Measurements from ENCODE around the gene ZNF862. TPM values are rescaled to one million over a fixed set of nuclear protein-coding genes. Genes with fewer than 3 reads are reported as not detected.

ZNF862 gene
- 5.7 and 16.4 TPM in 2 replicates for total RNA-seq

GRCh38 chr7:149838224-149838991 is at the start of gene ZNF862:
Gene ZNF862 (plus strand): TSS chr7:149838375. CDS start chr7:149838612, 237 bp downstream.
- DNase-seq (ENCODE audit: low read depth), result peak; percentile 92

DNA sequence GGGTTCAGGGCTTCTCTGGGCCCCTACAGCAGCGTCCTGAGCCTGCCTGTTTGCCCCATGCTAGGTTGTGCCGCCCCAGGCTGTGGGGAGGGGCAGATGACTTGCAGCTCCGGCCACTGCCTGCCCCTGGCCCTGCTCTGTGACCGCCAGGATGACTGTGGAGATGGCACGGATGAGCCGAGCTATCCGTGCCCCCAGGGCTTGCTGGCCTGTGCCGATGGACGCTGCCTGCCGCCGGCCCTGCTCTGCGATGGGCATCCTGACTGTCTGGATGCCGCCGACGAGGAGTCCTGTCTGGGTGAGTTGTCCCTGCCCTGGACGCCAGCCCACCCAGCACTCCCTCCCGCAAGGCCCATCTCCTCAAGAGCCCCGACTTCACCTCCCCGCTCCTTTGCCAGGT is 49.1 kb upstream of the ZNF862 start:
- no peak for DNase-seq (ENCODE audit: low read depth)

DNA sequence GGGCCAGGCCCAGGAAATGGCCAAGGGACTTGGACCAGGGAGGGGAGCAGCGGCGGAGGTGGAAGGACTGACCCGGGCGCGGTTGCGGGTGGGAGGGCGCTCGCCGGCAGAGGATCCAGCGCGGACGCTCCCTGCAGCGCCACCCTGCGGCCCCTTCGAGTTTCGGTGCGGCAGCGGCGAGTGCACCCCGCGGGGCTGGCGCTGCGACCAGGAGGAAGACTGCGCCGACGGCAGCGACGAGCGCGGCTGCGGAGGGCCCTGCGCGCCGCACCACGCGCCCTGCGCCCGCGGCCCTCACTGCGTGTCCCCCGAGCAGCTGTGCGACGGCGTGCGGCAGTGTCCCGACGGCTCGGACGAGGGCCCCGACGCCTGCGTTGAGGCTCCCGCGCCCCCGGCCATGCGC is 48.0 kb upstream of the ZNF862 start:
- DNase-seq (ENCODE audit: low read depth), result no peak

DNA sequence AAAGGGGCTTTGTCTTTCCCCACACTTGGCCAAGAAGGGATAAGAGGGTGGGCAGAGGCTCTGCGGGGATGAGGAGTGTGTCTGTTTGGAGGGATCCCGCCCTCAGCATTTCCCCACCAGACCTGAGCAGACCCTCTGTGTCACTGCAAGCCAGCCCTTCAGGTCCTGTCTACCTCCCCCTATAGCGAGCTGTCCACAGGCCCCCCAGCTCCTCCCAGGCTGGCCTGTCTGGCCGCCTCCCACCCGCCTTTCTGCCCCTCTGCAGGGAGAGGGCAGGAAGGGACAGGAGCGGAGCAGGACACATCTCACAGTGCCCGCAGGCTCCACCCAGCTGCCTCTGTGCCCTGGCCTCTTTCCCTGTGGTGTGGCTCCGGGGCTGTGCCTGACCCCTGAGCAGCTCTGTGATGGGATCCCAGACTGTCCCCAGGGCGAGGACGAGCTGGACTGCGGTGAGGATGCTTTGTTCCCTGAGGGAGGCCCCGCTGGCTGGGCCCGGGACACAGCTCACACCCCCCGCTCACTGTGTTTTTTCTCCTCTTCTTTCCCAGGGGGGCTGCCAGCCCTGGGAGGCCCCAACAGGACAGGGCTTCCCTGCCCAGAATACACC is 47.3 kb upstream of the ZNF862 start:
- DNase-seq (ENCODE audit: low read depth), result no peak

DNA sequence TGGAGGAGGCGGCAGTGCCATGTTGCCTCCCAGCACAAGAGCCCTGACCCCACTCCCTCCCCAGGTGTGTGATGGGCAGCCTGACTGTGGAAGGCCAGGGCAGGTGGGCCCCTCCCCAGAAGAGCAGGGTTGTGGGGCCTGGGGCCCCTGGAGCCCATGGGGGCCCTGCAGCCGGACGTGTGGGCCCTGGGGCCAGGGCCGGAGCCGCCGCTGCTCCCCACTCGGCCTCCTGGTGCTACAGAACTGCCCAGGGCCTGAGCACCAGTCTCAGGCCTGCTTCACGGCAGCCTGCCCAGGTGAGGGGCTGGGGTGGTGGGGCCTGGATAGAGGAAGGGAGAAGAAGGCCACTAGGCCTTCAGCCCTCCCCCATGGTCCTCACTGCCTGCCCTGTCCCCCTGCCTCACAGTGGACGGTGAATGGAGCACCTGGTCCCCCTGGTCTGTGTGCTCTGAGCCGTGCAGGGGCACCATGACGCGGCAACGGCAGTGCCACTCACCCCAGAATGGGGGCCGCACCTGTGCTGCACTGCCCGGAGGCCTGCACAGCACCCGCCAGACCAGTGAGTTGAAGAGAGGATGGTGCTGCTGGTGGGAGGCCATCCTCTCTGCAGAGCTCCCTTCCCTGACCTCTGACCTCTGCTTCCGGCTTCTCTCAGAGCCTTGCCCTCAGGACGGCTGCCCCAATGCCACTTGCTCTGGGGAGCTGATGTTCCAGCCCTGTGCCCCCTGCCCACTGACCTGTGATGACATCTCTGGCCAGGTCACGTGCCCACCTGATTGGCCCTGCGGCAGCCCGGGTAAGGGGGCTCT is 46.6 kb upstream of the ZNF862 start:
- no peak for DNase-seq (ENCODE audit: low read depth)

DNA sequence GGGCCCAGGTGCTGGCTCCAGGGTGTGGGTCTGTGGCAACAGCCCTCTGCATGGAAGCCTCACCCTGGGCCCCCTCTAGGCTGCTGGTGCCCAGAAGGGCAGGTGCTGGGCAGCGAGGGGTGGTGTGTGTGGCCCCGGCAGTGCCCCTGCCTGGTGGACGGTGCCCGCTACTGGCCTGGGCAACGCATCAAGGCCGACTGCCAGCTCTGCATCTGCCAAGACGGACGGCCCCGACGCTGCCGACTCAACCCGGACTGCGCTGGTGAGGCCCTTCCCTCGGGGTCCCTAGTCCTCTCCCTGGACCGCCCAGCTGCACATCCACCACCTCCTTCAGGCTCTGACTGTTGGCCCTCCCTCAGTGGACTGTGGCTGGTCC is 46.0 kb upstream of the ZNF862 start:
- DNase-seq (ENCODE audit: low read depth), result no peak

GRCh38 chr7:149793261-149793660 is 44.9 kb upstream of the ZNF862 start:
- DNase-seq (ENCODE audit: low read depth), result no peak

DNA sequence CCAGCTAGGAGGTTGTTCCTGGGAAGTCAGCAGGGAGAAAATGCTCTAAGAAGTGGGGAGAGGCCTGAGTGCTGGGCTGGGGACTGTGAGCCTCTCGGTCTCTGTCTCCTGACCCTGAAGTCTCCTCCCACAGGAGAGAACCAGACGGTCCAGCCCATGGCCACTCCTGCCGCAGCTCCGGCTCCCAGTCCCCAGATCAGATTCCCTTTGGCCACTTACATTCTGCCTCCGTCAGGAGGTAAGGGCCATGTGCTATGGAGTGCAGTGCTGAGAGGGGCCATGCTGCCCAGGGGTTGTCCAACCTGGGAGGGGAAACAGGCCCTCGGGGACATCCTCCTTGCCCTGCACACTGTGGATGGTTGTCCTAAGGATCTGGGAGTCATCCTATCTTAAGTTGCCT is 43.5 kb upstream of the ZNF862 start:
- DNase-seq (ENCODE audit: low read depth), result no peak

- DNase-seq (ENCODE audit: low read depth), result no peak
Observed at GRCh38 chr7:149795126-149795525, 43.0 kb upstream of the ZNF862 start.

GRCh38 chr7:149796287-149796860 is 41.8 kb upstream of the ZNF862 start:
- no peak for DNase-seq (ENCODE audit: low read depth)

DNA sequence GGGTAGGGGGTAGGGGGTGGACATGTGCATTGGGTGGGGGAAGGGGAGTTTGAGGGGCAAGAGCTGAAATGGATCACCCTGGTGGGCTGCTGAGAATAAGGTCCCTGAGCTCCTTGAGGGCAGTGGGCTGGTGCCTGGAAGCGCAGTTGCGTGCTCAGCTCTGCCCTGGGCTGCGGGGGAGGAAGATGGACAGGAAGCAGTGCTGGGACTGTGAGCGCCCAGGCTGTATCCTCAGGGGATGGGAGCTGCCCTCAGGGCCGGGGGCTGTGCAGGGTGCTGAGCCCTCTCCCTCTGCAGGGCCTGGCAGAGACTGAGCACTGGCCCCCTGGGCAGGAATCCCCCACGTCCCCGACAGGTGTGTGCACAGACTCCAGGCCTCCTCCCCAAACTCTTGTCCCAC is 40.4 kb upstream of the ZNF862 start:
- no peak for DNase-seq (ENCODE audit: low read depth)

DNA sequence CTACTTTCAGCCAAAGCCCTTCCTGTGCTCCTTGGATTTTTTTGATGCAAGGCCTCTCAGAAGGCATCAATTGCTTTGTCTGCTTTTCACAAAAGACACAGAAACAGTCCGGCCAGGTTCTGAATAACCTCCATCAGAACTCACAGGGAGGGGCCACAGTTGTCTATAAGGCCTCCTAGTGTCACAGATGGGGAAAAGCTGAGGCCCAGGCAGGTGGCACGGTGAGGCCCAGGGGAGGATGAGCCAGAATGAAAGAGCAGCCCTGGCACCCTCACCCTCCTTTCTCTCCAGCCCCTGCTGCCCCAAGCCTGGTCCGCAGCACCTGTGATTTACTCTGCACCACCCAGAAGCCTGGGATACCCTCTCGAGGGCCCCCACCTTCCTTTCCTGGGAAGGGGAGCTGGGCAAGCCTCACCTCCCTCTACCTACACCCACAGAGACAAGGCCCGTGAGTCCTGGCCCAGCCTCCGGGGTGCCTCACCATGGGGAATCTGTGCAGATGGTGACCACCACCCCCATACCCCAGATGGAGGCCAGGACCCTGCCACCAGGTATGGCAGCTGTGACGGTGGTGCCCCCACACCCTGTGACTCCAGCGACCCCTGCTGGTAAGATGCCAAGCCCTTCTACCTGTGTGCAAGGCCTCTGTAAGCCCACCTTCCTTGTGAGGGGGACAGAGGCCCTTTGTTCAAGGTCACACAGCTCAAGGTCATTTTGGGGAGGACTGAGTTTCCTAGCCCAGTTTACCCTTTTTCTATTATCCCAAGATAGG is 38.6 kb upstream of the ZNF862 start:
- no peak for DNase-seq (ENCODE audit: low read depth)

GRCh38 chr7:149800169-149800555 is 38.0 kb upstream of the ZNF862 start:
- DNase-seq (ENCODE audit: low read depth), result no peak

- no peak for DNase-seq (ENCODE audit: low read depth)
Observed at GRCh38 chr7:149801002-149801566, 37.1 kb upstream of the ZNF862 start.

DNA sequence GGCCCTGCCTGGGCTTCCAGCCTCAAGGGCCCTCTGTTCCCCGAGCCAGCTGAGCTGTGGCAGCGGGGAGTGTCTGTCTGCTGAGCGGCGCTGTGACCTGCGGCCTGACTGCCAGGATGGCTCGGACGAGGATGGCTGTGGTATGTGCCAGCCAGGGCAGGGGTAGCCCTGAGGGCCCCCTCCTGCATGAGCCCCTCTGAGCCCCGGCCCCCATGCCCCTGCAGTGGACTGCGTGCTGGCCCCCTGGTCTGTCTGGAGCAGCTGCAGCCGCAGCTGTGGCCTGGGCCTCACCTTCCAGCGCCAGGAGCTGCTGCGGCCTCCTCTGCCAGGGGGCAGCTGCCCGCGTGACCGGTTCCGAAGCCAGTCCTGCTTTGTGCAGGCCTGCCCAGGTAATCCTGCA is 36.4 kb upstream of the ZNF862 start:
- DNase-seq (ENCODE audit: low read depth), result no peak

DNA sequence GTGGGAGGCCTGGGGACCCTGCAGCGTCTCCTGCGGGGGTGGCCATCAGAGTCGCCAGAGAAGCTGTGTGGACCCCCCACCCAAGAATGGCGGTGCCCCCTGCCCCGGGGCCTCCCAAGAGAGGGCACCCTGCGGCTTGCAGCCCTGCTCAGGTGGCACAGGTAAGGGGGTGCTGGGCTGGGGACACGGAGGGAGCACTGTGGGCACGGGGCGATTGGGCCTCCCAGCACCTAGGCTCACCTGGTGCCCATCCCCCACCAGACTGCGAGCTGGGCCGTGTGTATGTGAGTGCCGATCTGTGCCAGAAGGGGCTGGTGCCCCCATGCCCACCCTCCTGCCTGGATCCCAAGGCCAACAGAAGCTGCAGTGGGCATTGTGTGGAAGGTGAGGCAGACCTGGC is 35.2 kb upstream of the ZNF862 start:
- DNase-seq (ENCODE audit: low read depth), result no peak

- no peak for DNase-seq (ENCODE audit: low read depth)
Observed at GRCh38 chr7:149803551-149804074, 34.6 kb upstream of the ZNF862 start.

- DNase-seq (ENCODE audit: low read depth), result no peak
Observed at GRCh38 chr7:149804106-149804505, 34.1 kb upstream of the ZNF862 start.

- no peak for DNase-seq (ENCODE audit: low read depth)
Observed at GRCh38 chr7:149806726-149807125, 31.4 kb upstream of the ZNF862 start.

DNA sequence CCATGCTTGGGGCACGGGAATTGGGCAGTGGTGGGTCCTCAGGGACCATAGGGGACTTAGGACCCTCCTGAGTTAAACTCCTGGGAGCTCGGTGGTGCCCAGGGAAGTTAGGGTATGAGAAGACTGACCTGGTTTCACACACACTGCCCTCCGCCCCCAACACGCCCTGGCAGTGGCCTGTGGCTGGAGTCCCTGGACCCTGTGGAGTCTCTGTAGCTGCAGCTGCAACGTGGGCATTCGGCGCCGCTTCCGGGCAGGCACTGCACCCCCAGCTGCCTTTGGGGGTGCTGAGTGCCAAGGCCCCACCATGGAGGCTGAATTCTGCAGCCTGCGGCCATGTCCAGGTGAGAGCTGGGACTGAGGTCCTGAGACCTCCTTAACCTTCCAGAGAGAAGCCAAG is 29.9 kb upstream of the ZNF862 start:
- DNase-seq (ENCODE audit: low read depth), result no peak

GRCh38 chr7:149809215-149809614 is 29.0 kb upstream of the ZNF862 start:
- no peak for DNase-seq (ENCODE audit: low read depth)

Data from renal cortical epithelial cell (primary cell).